ENCODE measurements around the gene AMOTL1. TPM values are rescaled to one million over a fixed set of nuclear protein-coding genes. Genes with fewer than 3 reads are reported as not detected.
"Not testable (repeated sequence)": the region's sequence is repeated elsewhere in the genome, so short reads cannot be mapped to it uniquely, and the experiment has no call there.

Gene AMOTL1
- total RNA-seq, 2 donors from 2014 or later, result 0.25 to 1.2 TPM

GRCh38 chr11:94840209-94840608, 72.1 kb downstream of the AMOTL1 start:
- no peak for ATAC-seq
- H3K36me3 Mint-ChIP-seq, result no peaks in the 10 kb centered on the region

GRCh38 chr11:94844031-94844430, 75.9 kb downstream of the AMOTL1 start:
- DNase-seq (ENCODE audit: low spot score in 2 of 2), result no peak
- ATAC-seq, result no peak
- Mint-ChIP-seq H3K36me3 (no peaks in the 10 kb centered on the region), H3K9me3 (no peaks in the 10 kb centered on the region), H3K27ac (no peak overlapping the region)

More at GRCh38 chr11:94840209-94840608, 72.1 kb downstream of the AMOTL1 start:
- Mint-ChIP-seq H3K27ac (no peak overlapping the region), H3K9me3 (no peaks in the 10 kb centered on the region)
- no peak for DNase-seq (ENCODE audit: low spot score in 2 of 2)

- Mint-ChIP-seq H3K27ac (no peak overlapping the region), H3K36me3 (no peaks in the 10 kb centered on the region), H3K9me3 (no peaks in the 10 kb centered on the region)
- DNase-seq (ENCODE audit: low spot score in 2 of 2) (no peak), ATAC-seq (no peak)
Observed at GRCh38 chr11:94845622-94846021, 77.5 kb downstream of the AMOTL1 start.

- Mint-ChIP-seq H3K27ac (no peak overlapping the region), H3K9me3 (no peaks in the 10 kb centered on the region), H3K36me3 (no peaks in the 10 kb centered on the region)
- no peak for ATAC-seq
- no peak for DNase-seq (ENCODE audit: low spot score in 2 of 2)
Observed at GRCh38 chr11:94849839-94850238, 81.7 kb downstream of the AMOTL1 start.

- no peaks in the 10 kb centered on the region for H3K9me3 Mint-ChIP-seq
- H3K36me3 Mint-ChIP-seq, result no peaks in the 10 kb centered on the region
- ATAC-seq (no peak), DNase-seq (ENCODE audit: low spot score in 2 of 2) (no peak)
- H3K27ac Mint-ChIP-seq, result no peak overlapping the region
Observed at GRCh38 chr11:94851864-94852636, 83.9 kb downstream of the AMOTL1 start.

- H3K27ac Mint-ChIP-seq; H3K9me3 Mint-ChIP-seq; DNase-seq (ENCODE audit: low spot score in 2 of 2); H3K36me3 Mint-ChIP-seq; ATAC-seq: not testable (repeated sequence)
Observed at GRCh38 chr11:94853288-94853687, 85.1 kb downstream of the AMOTL1 start.

GRCh38 chr11:94853836-94854235, 85.7 kb downstream of the AMOTL1 start:
- Mint-ChIP-seq H3K27ac (no peak overlapping the region), H3K9me3 (no peaks in the 10 kb centered on the region), H3K36me3 (no peaks in the 10 kb centered on the region)
- no peak for ATAC-seq
- no peak for DNase-seq (ENCODE audit: low spot score in 2 of 2)

GRCh38 chr11:94854770-94855633, 86.8 kb downstream of the AMOTL1 start:
- Mint-ChIP-seq H3K9me3 (no peaks in the 10 kb centered on the region), H3K36me3 (no peaks in the 10 kb centered on the region), H3K27ac (no peak overlapping the region)
- DNase-seq (ENCODE audit: low spot score in 2 of 2) (no peak), ATAC-seq (no peak)

GRCh38 chr11:94855666-94856065, 87.5 kb downstream of the AMOTL1 start:
- no peak for ATAC-seq

GRCh38 chr11:94856443-94856842, 88.3 kb downstream of the AMOTL1 start:
- Mint-ChIP-seq H3K27ac (peak overlapping the region in 1 of 2 donors; percentile 30), H3K36me3 (no peaks in the 10 kb centered on the region), H3K9me3 (no peaks in the 10 kb centered on the region)
- DNase-seq (ENCODE audit: low spot score in 2 of 2) (no peak), ATAC-seq (no peak)

More at GRCh38 chr11:94855666-94856065, 87.5 kb downstream of the AMOTL1 start:
- DNase-seq (ENCODE audit: low spot score in 2 of 2), result no peak
- Mint-ChIP-seq H3K27ac (no peak overlapping the region), H3K9me3 (no peaks in the 10 kb centered on the region), H3K36me3 (no peaks in the 10 kb centered on the region)

GRCh38 chr11:94857337-94857736, 89.2 kb downstream of the AMOTL1 start:
- Mint-ChIP-seq H3K27ac (no peak overlapping the region), H3K9me3 (no peaks in the 10 kb centered on the region), H3K36me3 (no peaks in the 10 kb centered on the region)
- DNase-seq (ENCODE audit: low spot score in 2 of 2) (no peak), ATAC-seq (no peak)

GRCh38 chr11:94858012-94858705, 90.0 kb downstream of the AMOTL1 start:
- Mint-ChIP-seq H3K36me3 (no peaks in the 10 kb centered on the region), H3K9me3 (no peaks in the 10 kb centered on the region), H3K27ac (no peak overlapping the region)
- no peak for DNase-seq (ENCODE audit: low spot score in 2 of 2)
- no peak for ATAC-seq

GRCh38 chr11:94860333-94860732, 92.2 kb downstream of the AMOTL1 start:
- no peak for DNase-seq (ENCODE audit: low spot score in 2 of 2)
- Mint-ChIP-seq H3K9me3 (no peaks in the 10 kb centered on the region), H3K36me3 (no peaks in the 10 kb centered on the region), H3K27ac (no peak overlapping the region)
- no peak for ATAC-seq

GRCh38 chr11:94861306-94861845, 93.2 kb downstream of the AMOTL1 start:
- DNase-seq (ENCODE audit: low spot score in 2 of 2) (no peak), ATAC-seq (no peak)
- H3K36me3 Mint-ChIP-seq, result no peaks in the 10 kb centered on the region
- H3K27ac Mint-ChIP-seq, result no peak overlapping the region
- H3K9me3 Mint-ChIP-seq, result no peaks in the 10 kb centered on the region

- H3K27ac Mint-ChIP-seq, result no peak overlapping the region
- H3K9me3 Mint-ChIP-seq, result no peaks in the 10 kb centered on the region
- DNase-seq (ENCODE audit: low spot score in 2 of 2), result no peak
- peak in 1 of 2 donors; percentile 52 for ATAC-seq
- H3K36me3 Mint-ChIP-seq, result no peaks in the 10 kb centered on the region
Observed at GRCh38 chr11:94862926-94863880, 95.0 kb downstream of the AMOTL1 start.
